ENCODE measurements around the gene RPL22L1. TPM values are rescaled to one million over a fixed set of nuclear protein-coding genes. Genes with fewer than 3 reads are reported as not detected.

The RPL22L1 gene
- total and polyA plus RNA-seq, 2 experiments from 2014 or later = 82.2 to 110 TPM

DNA sequence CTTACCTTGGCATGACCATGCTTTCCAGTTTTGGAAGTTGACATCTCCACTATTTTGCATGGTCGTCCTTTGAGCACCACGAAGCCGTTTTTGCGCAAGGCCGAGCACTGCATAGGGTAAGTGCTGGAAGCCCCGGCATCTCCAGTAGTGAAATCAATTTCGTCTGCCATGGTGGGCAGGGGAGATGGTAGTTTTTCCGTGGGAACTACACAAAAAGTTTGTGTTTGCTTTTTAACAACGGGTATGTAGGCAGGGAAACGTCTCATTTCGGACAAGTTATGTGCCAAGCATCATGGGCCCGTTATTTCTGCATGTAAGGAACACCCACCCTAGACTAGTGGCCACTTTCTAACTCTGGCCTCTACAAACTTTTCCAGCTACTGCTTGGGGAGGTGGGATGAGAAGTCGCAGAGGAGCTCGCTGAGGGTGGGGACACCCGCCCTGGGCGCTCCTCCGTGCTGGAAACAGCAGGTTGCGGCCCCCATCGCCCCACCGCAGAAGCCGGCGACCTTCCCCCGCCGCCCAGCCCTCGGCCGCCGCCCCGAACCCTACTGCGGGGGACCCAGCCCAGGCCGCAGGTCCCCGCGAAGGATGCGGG lies 37.7 kb upstream of the RPL22L1 start:
- WGBS, 2 experiments (ENCODE audit: low coverage in 1 of 2, low lambda C conversion rate in 2 of 2, missing lambda C conversion rate in 2 of 2) = 9 to 11% methylated on average over 25 to 31 of the region's 33 CpGs
- in situ Hi-C loops (cut with MboI) = no loop called here
- H3K79me2 ChIP-seq (ENCODE audit: insufficient read depth) = peaks cover 35% of the 10 kb centered on the region

GRCh38 chr3:170905862-170906261 lies 35.9 kb upstream of the RPL22L1 start:
- H4K20me1 ChIP-seq (ENCODE audit: insufficient read depth) = no peaks in the 10 kb centered on the region
- peaks cover 18% of the 10 kb centered on the region for H3K4me1 ChIP-seq (ENCODE audit: insufficient read depth)
- H3K79me2 ChIP-seq (ENCODE audit: insufficient read depth) = peaks cover 35% of the 10 kb centered on the region
- peaks cover 21% of the 10 kb centered on the region for H3F3A ChIP-seq (ENCODE audit: insufficient read depth)
- H3K4me2 ChIP-seq (ENCODE audit: unreplicated experiment) = no peak overlapping the region
- 96 to 98% methylated on average over 2 of the region's 2 CpGs for WGBS, 2 experiments (ENCODE audit: low coverage in 1 of 2, low lambda C conversion rate in 2 of 2, missing lambda C conversion rate in 2 of 2)
- H3K9ac ChIP-seq = no peak overlapping the region
- peaks cover 4% of the 10 kb centered on the region; the same call in 1 of the 2 replicates for H3K36me3 ChIP-seq (ENCODE audit: low read depth)
- TF ChIP-seq EZH2 (IDR thresholded peaks at IDR 0.05; ENCODE audit: insufficient read depth, poor library complexity, severe bottlenecking) (no peak), EZH2phosphoT487 (IDR thresholded peaks at IDR 0.05; ENCODE audit: insufficient read depth, low read depth) (no peak)
- H3K27me3 ChIP-seq (replicated peaks; ENCODE audit: insufficient read depth) = no peaks in the 10 kb centered on the region
- H3K9me3 ChIP-seq (ENCODE audit: low read depth) = no peaks in the 10 kb centered on the region
- H2AFZ ChIP-seq = no peak overlapping the region
- H3K27ac ChIP-seq = no peak overlapping the region
- H3K9me2 ChIP-seq (ENCODE audit: insufficient read depth) = no peaks in the 10 kb centered on the region
- DNase-seq = no peak
- H3K4me3 ChIP-seq = no peak overlapping the region
- in situ Hi-C loops (cut with MboI) = no loop called here

More for the DNA sequence above, 37.7 kb upstream of the RPL22L1 start:
- Histone ChIP-seq H3K4me2 (ENCODE audit: unreplicated experiment) (peak overlapping the region; percentile 79), H3K9ac (peak overlapping the region; percentile 89), H4K20me1 (ENCODE audit: insufficient read depth) (no peaks in the 10 kb centered on the region), H3K9me2 (ENCODE audit: insufficient read depth) (no peaks in the 10 kb centered on the region), H3K9me3 (ENCODE audit: low read depth) (no peaks in the 10 kb centered on the region), H3F3A (ENCODE audit: insufficient read depth) (peaks cover 21% of the 10 kb centered on the region), H3K27ac (peak overlapping the region; percentile 70; the same call in 1 of the 2 replicates), H3K27me3 (replicated peaks; ENCODE audit: insufficient read depth) (no peaks in the 10 kb centered on the region; the same call in 1 of the 2 replicates), H3K36me3 (ENCODE audit: low read depth) (no peaks in the 10 kb centered on the region), H3K4me1 (ENCODE audit: insufficient read depth) (peaks cover 18% of the 10 kb centered on the region), H3K4me3 (peak overlapping the region; percentile 88), H2AFZ (peak overlapping the region; percentile 92)
- DNase-seq = peak; percentile 47
- TF ChIP-seq EZH2 (IDR thresholded peaks at IDR 0.05; ENCODE audit: insufficient read depth, poor library complexity, severe bottlenecking) (no peak), EZH2phosphoT487 (IDR thresholded peaks at IDR 0.05; ENCODE audit: insufficient read depth, low read depth) (no peak)

DNA sequence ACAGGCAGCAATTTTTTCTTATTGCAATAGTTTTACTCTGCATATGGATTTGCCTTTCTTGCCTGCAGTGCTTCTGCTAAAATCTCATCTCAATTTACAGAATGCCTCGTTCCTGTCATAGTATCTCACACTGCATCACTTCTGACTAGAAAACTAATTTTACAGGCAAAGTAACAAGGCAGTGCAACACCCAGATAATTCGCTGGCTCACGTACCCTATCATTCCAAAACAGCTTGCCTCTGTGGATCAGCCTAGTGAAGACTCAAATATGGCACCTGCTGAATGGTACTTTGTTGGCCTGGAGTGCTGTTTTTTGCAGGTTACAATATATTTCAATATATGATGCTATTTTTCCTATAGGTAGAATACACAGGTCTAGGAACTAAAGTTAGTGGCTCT lies 33.1 kb upstream of the RPL22L1 start:
- in situ Hi-C loops (cut with MboI) = no loop called here
- H3K4me3 ChIP-seq = no peak overlapping the region

DNA sequence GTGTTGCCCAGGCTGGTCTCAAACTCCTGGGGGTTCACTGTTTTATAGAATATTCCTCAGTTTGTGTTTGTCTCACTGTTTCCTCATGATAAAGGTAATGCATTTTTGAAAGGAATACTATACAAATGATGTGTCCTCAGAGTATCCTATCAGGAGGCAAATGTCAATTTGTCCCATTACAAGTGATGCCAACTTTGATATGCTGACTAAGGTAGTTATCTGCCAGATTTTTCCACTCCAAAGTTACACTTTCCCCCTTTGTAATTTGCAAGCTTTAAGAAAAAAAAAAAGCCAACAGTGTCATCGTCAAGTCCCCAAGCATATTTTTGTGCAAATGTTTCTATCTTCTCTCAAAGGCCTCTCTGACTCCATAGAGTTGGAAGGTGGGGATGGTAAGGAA lies 29.5 kb upstream of the RPL22L1 start:
- no peak for TF ChIP-seq EZH2phosphoT487 (IDR thresholded peaks at IDR 0.05; ENCODE audit: insufficient read depth, low read depth)
- TF ChIP-seq EZH2 (IDR thresholded peaks at IDR 0.05; ENCODE audit: insufficient read depth, poor library complexity, severe bottlenecking) = no peak
- H3F3A ChIP-seq (ENCODE audit: insufficient read depth) = no peaks in the 10 kb centered on the region
- H3K4me2 ChIP-seq (ENCODE audit: unreplicated experiment) = no peak overlapping the region
- H3K36me3 ChIP-seq (ENCODE audit: low read depth) = peaks cover 4% of the 10 kb centered on the region; the same call in 1 of the 2 replicates
- no peak for DNase-seq
- no peak overlapping the region for H2AFZ ChIP-seq
- H3K4me3 ChIP-seq = no peak overlapping the region
- no peaks in the 10 kb centered on the region for H3K4me1 ChIP-seq (ENCODE audit: insufficient read depth)
- in situ Hi-C loops (cut with MboI) = no loop called here
- no peaks in the 10 kb centered on the region for H3K9me3 ChIP-seq (ENCODE audit: low read depth)
- no peaks in the 10 kb centered on the region for H3K9me2 ChIP-seq (ENCODE audit: insufficient read depth)
- H3K27me3 ChIP-seq (replicated peaks; ENCODE audit: insufficient read depth) = no peaks in the 10 kb centered on the region
- no peaks in the 10 kb centered on the region for H4K20me1 ChIP-seq (ENCODE audit: insufficient read depth)
- H3K9ac ChIP-seq = no peak overlapping the region
- 91 to 95% methylated on average over 1 of the region's 1 CpG for WGBS, 2 experiments (ENCODE audit: low coverage in 1 of 2, low lambda C conversion rate in 2 of 2, missing lambda C conversion rate in 2 of 2)
- no peak overlapping the region for H3K27ac ChIP-seq
- peaks cover 3% of the 10 kb centered on the region; the same call in 1 of the 2 replicates for H3K79me2 ChIP-seq (ENCODE audit: insufficient read depth)

More for the DNA sequence above, 33.1 kb upstream of the RPL22L1 start:
- no peak overlapping the region for H3K9ac ChIP-seq
- no peak for DNase-seq
- no peaks in the 10 kb centered on the region for H3K27me3 ChIP-seq (replicated peaks; ENCODE audit: insufficient read depth)
- WGBS, 2 experiments (ENCODE audit: low coverage in 1 of 2, low lambda C conversion rate in 2 of 2, missing lambda C conversion rate in 2 of 2) = 95 to 99% methylated on average over 3 of the region's 3 CpGs
- H3K9me2 ChIP-seq (ENCODE audit: insufficient read depth) = no peaks in the 10 kb centered on the region
- no peak overlapping the region for H3K27ac ChIP-seq
- H3K36me3 ChIP-seq (ENCODE audit: low read depth) = peaks cover 4% of the 10 kb centered on the region; the same call in 1 of the 2 replicates
- no peaks in the 10 kb centered on the region for H3K9me3 ChIP-seq (ENCODE audit: low read depth)
- peaks cover 35% of the 10 kb centered on the region for H3K79me2 ChIP-seq (ENCODE audit: insufficient read depth)
- no peak overlapping the region for H2AFZ ChIP-seq
- H4K20me1 ChIP-seq (ENCODE audit: insufficient read depth) = no peaks in the 10 kb centered on the region
- TF ChIP-seq EZH2 (IDR thresholded peaks at IDR 0.05; ENCODE audit: insufficient read depth, poor library complexity, severe bottlenecking) = no peak
- TF ChIP-seq EZH2phosphoT487 (IDR thresholded peaks at IDR 0.05; ENCODE audit: insufficient read depth, low read depth) = no peak
- H3K4me1 ChIP-seq (ENCODE audit: insufficient read depth) = peaks cover 18% of the 10 kb centered on the region
- no peaks in the 10 kb centered on the region for H3F3A ChIP-seq (ENCODE audit: insufficient read depth)
- H3K4me2 ChIP-seq (ENCODE audit: unreplicated experiment) = no peak overlapping the region

Measured in GM23248 (cell line).